TTC549 (cell line): ENCODE measurements around the gene OR2W3.
A peak's percentile ranks its signal among the peaks of the same experiment; 100 is the strongest.

Source experiments
- FAIRE-seq: peaks from 2 replicates; lab custom pipeline; 2012; peaks lifted over from hg19 to GRCh38; lab: Jason Lieb, UNC

OR2W3 gene

GRCh38 chr1:247895163-247895637 lies at the start of gene OR2W3:
OR2W3 (plus strand) TSS chr1:247895587; CDS start chr1:247895587, 0 bp downstream.
- no peak for FAIRE-seq

DNA sequence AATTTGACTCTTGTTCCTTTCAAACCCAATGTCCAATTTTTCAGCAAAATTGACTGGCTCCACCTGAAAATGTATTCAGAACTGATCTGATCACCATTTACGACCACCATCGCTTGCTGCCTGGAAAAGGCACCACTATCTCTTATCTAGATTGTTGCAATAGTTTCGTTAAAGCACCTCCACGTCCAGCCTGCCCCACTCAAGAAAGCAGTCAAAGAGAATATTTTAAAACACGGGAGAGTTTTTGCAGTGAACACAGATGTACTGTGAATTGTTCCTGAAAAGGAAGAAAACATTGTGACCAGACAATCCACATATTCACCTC lies 49.7 kb upstream of the OR2W3 start:
- no peak for FAIRE-seq

- FAIRE-seq, result no peak
Measured at GRCh38 chr1:247848346-247848745, 47.0 kb upstream of the OR2W3 start.

GRCh38 chr1:247849616-247850015 lies 45.8 kb upstream of the OR2W3 start:
- peak; percentile 23 for FAIRE-seq

DNA sequence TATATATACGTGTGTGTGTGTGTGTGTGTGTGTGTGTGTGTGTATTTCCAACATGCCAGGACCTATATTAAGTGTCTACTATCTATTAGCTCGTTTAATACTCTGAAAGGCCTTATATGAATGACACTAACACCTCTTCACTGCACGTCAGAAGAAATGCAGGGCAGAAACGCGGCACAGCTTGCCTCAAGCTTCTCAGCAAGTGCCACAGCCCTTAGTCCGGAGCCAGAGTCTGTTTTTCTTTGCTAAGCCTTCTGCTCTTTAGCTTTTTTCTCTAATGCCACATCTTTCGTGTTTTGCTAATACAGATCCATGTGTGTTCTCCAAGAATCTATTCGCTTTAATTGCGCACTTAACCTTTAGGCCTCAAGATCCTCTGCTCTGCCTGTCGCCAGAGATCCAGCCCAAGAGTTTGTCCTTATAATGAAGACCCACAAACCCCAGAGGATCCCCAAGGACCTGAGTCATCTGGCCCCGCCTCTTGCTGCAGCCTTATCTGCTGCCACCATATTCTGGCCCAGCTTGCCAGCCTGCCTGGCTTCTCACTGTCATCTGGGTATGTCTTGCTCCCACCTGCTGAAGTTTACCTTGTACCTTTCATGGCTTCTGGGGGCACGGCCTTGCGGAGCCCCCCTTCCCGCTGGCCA lies 40.4 kb upstream of the OR2W3 start:
- FAIRE-seq, result no peak

DNA sequence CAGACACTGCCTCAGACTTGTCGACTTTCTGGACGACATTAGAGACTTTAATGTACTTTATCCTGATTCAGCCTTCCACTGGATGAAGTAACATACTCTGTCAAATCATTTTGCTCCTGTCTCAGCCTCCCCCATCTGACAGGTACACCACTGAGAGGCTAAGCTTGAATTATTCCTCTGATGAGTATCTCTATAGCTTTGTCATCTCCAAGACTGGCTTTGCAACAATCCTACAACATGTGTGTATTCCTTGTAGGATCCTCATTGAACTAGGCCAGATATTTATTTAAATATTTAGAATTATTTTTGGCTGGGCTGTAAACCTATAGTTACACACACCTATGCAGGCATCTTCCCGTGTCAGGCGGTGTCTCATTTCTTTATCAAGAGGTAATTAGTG lies 39.5 kb upstream of the OR2W3 start:
- FAIRE-seq, result no peak

DNA sequence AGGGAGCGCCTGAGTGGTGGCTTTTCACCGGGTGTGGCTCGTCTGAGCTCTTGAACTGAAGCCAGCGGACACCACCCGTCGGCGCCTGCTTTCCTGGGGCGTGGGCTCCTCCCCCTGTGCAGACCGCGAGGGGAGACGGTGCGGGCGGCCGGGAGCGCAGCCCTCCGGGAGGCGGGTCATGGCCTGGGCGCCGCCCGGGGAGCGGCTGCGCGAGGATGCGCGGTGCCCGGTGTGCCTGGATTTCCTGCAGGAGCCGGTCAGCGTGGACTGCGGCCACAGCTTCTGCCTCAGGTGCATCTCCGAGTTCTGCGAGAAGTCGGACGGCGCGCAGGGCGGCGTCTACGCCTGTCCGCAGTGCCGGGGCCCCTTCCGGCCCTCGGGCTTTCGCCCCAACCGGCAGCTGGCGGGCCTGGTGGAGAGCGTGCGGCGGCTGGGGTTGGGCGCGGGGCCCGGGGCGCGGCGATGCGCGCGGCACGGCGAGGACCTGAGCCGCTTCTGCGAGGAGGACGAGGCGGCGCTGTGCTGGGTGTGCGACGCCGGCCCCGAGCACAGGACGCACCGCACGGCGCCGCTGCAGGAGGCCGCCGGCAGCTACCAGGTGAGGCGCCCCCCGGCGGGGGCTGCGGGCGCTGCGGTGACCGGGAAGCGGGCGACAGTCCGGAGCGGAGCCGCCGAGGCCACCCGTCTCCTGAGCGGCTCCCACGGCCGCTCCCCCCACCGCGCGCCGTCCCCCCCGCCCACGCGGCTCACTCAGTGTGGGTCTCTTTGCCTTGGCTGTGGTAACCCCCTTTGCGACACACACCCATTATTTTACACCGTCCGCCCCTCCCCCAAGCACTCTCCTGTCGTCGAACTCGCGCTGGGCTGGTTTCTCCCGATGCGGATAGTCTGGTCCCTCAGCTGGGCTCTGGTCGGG lies 38.1 kb upstream of the OR2W3 start, which contains the start of gene TRIM58:
TSS of gene TRIM58 (plus strand) at position 119 of the 916 bp plus-strand sequence. CDS start at position 179, 60 bp downstream.
- FAIRE-seq, result no peak

GRCh38 chr1:247857985-247858619 lies 37.3 kb upstream of the OR2W3 start:
- no peak for FAIRE-seq

DNA sequence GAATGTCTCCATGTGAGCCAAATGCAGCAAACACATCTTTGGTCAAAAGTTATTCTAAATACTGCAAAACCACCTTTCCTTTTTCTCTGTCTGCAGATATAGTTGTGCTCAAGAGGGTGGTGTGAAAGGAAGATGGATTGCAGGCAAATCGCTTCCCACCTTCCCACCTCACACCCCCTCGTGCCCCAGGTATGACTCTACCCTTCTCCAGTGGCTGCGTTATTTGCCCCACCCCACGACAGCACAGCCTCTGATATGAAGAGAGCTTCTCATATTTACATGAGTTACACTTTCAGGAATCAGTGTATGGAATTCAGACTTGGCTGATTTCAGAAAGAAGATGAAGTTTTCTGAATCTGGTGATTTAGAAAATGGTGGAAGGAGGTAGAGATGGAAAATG lies 32.6 kb upstream of the OR2W3 start:
- no peak for FAIRE-seq

DNA sequence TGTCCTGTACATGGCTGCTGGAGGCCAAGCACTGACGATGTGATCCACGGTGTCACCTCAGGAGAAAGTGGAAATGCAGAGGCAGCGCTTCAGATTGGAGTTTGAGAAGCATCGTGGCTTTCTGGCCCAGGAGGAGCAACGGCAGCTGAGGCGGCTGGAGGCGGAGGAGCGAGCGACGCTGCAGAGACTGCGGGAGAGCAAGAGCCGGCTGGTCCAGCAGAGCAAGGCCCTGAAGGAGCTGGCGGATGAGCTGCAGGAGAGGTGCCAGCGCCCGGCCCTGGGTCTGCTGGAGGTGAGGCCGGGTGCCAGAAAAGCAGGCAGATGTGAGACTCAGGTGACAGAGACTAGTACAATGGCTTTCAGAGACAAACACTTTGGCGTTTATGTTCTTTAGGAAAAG lies 30.7 kb upstream of the OR2W3 start:
- no peak for FAIRE-seq

GRCh38 chr1:247865416-247865815 lies 30.0 kb upstream of the OR2W3 start:
- FAIRE-seq, result no peak

GRCh38 chr1:247883346-247883745 lies 12.0 kb upstream of the OR2W3 start:
- no peak for FAIRE-seq

DNA sequence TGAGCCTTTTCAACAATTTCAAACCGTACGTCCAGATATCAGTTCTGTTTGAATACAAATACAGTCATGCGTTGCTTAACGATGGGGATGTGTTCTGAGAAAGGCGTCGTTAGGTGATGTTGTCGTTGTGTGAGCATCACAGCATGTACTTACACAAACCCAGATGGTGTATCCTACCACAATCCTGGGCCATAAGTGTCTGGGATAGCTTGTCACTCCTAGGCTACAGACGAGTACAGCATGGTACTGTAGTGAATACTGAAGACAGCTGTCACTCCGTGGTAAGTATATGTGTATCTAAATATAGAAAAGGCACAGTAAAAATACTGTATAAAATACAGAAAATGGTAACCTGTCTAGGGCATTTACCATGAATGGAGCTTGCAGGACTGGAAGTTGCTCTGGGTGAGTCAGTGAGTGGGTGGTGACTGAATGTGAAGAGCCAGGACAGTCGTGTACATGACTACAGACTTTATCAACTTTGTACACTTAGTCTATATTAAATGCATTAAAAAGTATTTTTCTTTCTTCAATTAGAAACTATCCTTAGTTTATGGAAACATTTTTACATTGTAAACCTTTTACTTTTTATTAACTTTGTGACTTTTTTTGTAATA lies 10.5 kb upstream of the OR2W3 start:
- peak; percentile 34 for FAIRE-seq

GRCh38 chr1:247895976-247896375 lies 589 bp downstream of the OR2W3 start:
- FAIRE-seq, result no peak

GRCh38 chr1:247904122-247904521 lies 8.7 kb downstream of the OR2W3 start:
- no peak for FAIRE-seq

DNA sequence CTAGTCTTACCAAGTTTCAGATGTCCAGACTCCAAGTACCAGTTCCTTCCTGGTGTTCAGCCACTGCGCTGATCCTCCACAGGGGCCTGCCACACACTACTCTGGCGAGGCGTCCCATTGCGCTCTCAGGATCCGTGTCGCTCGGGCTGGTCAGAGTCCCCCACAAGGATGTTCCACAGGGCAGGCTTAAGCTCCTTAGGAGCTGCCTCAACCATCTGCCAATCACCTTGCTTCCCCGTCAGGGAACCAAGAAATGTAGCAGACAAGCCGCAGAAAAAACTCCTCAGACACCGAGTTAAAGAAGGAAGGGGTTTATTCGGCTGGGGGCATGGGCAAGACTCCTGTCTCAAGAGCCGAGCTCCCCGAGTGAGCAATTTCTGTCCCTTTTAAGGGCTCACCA lies 9.8 kb downstream of the OR2W3 start:
- no peak for FAIRE-seq

GRCh38 chr1:247905910-247906503 lies 10.6 kb downstream of the OR2W3 start:
- no peak for FAIRE-seq

DNA sequence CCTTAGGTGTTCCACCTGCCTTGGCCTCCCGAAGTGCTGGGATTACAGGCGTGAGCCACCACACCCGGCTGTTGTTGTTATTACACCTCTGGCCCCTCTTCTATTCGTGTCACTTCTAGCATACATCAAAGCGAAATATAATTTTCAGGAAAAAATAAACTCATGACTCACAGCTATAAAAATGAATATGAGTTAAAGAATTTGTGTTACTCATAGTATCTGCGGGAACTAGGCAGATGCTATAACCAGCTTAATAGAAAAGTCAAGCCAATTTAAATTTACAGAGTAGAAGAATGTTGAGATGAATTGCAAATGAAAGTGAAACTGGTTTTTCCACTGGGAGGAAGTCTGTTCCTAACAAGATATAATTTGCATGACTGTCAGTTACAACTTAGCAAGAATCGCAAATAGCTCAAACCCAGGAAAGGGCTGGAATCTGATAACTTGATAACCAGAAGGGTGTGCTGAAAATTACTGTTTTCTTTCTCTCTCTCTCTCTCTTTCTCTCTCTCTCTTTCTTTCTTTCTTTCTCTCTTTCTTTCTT lies 11.2 kb downstream of the OR2W3 start:
- no peak for FAIRE-seq

- FAIRE-seq, result no peak
Measured at GRCh38 chr1:247908766-247909165, 13.4 kb downstream of the OR2W3 start.

DNA sequence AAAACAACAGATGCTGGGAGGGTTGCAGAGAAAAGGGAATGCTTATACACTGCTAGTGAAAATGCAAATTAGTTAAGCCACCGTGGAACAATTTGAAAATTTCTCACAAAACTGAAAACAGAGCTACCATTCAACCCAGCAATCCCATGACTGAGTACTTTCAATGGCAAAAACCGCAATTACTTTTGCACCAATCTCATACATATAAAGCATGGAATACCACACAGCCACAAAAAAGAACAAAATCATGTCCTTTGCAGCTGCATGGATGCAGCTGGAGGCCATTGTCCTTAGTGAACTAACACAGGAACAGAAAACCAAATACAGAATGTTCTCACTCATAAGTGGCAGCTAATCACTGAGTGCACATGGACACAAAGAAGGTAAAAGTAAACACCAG lies 18.4 kb downstream of the OR2W3 start:
- FAIRE-seq, result no peak

- no peak for FAIRE-seq
Measured at GRCh38 chr1:247914941-247915662, 19.7 kb downstream of the OR2W3 start.
